Effector CD8-positive, alpha-beta T cell (primary cell): Measurements from ENCODE around the gene RCAN1.
"Not testable (repeated sequence)": the region's sequence is repeated elsewhere in the genome, so short reads cannot be mapped to it uniquely, and the experiment has no call there.

Source experiments
- DNase-seq: peaks from one replicate; lab custom pipeline; 2025; lab: John Stamatoyannopoulos, UW

RCAN1 gene

DNA sequence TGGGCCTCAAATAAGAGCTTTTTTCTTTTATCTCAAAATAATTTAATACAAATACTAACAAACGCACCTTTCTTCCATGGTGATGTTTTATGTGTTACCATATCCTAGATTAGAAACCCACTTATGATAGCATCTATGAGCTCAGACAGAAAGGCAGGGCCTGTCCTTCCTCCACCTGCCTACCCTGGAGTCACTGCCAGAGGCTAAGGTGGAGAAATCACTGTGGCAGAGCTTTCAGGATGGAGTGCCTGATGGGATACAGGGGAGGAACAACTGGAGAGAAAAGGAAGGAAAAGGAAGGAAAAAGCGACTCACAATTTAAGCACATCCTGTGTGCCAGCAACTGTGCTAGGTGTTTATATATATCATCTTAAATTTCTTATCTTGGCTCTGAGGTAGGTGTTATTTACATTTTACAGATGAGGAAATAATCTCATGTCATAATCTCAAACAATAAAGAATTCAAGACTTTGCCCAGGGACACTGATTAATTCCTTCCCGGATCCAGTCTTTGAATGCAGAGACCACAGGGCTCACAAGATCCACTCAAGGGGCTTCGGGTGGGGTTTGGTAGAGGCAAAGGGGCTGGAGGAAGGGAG, 45.4 kb downstream of the RCAN1 start:
- DNase-seq = no peak

DNA sequence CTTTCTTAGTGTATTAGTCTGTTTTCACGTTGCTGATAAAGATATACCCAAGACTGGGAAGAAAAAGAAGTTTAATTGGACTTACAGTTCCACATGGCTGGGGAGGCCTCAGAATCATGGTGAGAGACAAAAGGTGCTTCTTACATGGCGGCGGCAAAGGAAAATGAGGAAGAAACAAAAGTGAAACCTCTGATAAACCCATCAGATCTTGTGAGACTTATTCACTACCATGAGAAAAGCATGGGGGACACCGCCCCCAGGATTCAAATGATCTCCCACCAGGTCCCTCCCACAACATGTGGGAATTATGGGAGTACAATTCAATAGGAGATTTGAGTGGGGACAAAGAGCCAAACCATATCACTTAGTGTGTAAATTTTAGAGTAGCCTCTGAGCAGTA, 46.1 kb downstream of the RCAN1 start:
- DNase-seq = not testable (repeated sequence)

DNA sequence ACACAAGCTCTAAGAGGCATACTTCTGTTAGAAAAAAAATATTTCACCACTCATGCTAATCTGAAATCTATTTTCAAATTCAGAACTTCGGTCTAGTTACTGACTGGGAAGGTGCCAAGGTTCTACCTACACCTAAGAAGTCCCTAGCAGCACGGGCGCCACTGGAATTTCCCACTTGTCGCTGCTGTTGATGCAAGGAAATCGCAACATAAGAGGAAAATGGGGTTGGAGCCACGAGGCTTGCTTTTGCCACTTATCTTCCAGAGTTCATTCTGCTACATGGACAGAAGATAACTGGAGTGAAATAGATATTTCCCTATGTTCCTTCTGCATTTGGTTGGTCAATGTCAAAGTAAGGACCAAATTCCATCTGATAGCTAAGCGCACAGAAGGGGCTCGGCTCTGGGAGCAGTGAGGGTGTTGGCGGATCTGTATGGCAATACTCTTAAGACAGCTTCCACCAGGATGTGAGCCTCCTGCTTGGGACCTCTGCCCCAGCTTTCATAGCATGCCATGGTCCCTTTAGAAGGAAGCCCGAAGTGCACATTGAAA, 47.2 kb downstream of the RCAN1 start:
- no peak for DNase-seq

DNA sequence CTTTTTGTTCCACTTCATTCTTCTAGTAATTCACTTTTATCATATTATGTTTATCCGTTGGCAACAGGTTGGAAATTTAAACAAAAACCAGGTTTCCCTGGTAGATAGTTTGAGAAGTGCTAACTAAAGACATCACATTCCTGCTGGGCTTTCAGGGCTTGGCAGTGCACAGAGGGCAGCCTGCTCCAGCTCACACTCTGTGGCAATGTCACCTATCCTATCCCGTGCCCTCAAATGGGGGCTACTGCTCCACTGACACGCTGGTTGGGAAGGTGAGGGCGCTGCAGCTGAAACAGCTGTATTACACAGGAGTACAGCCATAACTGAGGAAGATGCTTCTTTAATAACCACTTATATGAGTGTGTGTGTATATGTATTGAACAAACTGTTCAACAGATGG, 49.7 kb downstream of the RCAN1 start:
- no peak for DNase-seq

DNA sequence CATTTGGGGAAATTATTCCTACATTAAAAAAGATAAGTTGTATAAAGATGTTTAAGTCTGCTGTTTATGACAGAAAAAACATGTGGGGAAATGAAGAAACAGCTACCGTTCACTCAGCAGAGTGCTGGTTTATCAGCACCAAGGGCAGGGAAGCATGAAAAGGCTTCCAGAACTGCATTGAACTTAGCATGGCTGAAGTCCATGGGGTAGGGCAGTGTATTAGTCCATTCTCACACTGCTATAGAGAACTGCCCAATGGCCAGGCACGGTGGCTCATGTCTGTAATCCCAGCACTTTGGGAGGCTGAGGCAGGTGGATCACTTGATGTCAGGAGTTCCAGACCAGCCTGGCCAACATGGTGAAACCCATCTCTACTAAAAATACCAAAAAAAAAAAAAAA, 51.5 kb downstream of the RCAN1 start:
- not testable (repeated sequence) for DNase-seq

DNA sequence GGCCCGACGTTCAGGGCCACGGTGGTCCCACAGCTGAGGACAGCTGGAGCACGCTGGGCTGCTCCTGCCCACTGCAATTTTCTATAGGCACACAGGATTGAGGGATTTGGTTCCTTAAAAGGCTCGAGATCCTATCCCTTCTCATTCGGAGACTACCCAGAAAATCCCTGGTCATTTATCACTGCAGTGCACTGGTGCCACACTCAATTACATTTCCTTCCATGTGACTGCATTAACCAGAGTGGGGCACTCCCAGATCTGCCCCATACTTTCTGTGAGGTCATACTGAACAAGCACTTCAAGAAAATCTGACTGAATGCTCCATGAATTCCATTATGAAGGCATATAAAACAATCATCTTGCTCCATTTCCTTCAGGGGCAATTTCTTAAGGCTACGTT, 53.1 kb downstream of the RCAN1 start:
- no peak for DNase-seq

DNA sequence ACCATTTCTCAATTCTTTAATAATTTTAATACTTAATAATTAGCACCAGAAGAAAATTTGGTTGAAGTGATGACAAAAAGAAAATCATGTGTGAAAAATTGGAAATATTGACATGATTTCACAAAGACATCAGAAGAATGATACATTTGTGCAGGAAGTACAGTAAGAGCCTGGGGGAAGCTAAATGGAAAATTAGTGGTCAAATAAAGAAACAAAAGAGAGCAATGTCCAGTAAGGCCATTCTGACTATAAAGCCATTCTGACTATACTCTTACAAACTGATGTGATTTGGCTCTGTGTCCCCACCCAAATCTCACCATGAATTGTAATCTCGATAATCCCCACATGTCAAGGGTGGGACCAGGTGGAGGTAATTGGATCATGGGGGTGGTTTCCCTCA, 54.3 kb downstream of the RCAN1 start:
- DNase-seq = no peak

DNA sequence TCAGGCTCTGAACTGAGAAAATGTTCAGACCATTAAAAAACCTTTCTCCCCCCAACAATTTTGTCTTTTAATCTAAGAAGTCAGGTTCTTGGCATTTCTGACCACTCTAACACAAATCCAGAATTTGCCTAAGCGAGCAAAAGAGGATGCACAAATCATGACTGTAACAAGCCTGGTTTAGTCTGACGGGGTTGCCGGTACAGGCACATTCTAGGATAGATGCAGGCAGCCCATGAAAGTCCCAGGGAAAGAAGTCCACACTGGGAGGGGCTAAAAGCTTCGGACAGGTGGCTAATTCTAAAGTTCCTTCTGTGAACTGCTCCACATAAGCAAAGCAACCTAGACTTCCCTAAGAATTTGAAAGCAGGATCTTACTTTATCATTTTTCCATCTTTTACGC, 54.9 kb downstream of the RCAN1 start:
- DNase-seq = no peak

DNA sequence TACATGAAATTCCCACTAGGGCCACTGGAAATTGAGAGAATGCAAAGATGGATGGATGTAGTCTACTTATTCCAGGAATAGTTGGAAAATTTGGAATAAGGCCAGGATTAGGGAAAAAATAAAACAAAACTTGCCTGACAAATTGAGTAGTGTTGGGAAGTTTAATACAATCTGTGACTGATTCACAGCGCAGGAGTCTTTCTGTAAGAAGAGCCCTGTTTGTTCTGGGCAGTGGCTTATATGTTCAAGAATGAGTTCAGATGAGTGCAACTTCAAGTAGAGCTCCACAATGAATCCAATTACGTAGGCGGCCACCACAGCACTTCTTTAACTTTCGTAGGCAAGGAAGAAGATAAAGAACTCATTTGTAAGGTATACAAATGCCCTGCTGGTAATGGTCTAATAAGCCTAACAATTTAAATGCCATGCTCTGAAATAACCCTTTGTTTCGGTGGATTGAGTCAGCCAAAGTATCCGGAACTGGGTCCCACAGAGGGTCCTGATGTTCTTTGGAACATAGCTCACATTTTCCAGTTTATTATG, 55.8 kb downstream of the RCAN1 start:
- no peak for DNase-seq

DNA sequence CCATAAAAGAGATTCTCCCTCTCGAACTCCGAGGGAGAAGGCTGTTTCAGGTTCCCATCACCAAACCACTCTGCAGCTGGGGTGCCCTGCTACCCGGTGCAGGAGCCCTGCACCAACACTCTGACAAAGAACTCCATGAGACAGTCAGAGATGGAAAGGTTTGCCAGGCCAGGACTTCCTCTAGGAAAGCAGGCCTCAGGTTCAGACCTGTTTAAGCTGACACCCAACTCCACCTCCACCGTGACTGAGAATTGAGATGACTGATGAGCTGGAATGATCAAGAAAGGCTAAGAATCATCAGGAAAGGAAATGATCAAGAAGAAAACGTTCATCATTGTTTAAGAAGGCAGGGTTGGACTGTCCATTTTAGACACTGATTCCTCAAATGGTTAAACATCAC, 56.7 kb downstream of the RCAN1 start:
- DNase-seq = no peak

DNA sequence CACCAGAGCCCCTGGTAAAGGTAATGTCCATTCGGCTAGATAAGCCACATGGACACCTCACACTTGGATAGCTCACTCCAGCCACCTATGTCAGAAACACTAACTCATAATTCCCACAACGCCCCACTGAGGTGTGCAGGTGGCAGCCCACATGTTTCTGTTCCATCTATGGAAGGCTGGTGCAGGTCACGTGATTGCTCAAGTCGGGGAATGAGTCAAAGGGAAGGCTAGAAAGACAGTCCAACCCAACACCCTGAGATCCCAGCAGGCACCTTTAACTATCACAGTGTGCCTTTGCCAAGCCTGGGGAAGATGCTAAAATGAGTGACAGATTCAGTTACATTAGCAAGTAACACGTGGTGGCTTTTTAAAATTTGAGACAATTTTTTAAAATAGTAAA, 57.7 kb downstream of the RCAN1 start:
- no peak for DNase-seq

DNA sequence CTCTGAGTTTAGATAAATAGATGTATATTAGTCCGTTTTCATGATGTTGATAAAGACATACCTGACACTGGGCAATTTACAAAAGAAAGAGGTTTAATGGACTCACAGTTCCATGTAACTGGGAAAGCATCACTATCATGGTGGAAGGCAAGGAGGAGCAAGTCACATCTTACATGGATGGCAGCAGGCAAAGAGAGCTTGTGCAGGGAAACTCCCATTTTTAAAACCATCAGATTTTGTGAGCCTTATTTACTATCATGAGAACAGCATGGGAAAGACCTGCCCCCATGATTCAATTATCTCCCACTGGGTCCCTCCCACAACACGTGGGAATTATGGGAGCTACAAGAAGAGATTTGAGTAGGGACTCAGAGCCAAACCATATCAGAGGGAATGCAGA, 60.2 kb downstream of the RCAN1 start:
- not testable (repeated sequence) for DNase-seq

DNA sequence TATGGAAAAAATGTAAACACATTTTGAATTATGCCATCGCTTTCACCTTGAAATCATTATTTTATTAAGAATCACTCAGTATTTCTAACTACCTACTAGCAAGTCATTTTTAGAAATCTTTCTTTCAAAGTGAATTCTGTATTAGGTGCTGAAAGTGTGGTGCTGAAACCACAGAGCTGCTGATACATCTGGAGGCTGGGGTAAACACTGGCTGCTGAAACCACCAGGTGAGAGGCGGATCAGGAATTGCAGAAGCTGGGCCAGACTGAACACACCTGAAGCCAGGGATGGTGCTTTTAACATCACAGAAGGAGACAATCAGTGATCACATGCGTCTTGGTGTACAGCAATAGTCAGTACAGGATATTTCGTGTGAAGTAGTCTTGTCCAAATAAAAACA, 60.7 kb downstream of the RCAN1 start:
- no peak for DNase-seq

DNA sequence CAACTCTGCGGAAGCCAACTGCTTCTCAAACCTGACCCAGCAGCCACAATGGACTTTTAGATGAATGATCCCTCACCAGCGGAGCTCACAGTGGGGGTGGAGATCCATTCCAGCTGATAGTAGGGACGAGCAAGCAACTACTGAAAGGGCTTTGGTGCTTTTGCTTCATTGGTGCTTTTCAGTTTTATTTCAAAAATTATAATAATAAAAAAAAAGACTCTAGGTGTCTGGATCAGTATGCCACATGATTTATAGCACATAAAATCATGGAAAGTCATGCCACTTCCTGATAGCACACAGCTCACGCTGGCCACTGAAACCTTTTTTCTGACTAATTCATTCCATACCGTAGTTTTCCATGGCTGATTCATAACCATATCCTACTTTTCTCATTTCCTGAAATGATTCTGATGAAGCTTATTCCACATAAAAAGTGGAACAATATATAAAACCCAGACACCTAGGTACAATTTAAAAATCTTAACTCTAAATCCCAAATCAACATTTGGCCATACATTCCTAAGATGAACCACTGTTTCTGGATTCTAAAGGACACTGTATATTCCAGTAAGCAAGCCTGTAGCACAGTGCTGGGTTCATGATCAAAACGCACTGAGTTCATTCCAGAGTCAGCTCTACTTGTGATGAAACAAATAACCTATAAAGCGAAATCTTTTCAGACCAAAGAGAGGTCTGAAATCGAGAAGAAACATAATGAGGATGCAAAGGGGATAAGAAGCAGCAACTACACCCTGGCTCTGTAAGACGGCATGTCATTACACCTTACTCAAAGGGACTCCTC, 61.6 kb downstream of the RCAN1 start:
- no peak for DNase-seq

DNA sequence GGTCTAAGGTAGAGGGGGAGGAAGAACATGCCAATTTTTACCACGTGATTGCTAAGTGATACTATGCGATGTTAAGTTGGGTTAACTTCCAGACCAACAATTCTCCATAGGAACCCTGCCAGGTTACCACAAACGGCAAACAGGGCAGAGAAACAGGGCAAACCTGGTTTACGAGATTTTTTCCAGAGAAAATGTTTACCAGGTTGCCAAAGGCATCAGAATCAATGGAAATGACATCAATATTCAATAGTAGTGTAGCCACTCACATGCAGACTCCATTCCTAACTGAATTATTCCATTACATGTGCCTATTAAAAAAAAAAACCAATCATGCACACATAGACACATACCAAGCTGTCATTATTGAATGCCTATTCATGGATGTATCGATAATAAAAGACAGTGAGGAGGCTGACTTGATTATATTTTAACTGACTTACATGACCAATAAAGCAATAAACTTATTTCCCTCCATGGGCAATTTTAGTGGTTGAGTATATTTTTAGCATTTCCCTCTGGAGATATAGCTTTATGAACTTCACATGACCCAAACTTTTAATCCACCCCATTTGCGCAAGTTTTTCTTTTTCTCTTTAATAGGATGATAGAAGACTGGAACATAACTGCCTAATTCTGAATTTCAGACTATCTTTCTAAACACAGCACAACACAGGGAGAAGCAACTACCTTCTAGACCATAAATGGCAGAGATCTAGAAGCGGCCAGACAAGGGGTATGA, 62.4 kb downstream of the RCAN1 start:
- no peak for DNase-seq

DNA sequence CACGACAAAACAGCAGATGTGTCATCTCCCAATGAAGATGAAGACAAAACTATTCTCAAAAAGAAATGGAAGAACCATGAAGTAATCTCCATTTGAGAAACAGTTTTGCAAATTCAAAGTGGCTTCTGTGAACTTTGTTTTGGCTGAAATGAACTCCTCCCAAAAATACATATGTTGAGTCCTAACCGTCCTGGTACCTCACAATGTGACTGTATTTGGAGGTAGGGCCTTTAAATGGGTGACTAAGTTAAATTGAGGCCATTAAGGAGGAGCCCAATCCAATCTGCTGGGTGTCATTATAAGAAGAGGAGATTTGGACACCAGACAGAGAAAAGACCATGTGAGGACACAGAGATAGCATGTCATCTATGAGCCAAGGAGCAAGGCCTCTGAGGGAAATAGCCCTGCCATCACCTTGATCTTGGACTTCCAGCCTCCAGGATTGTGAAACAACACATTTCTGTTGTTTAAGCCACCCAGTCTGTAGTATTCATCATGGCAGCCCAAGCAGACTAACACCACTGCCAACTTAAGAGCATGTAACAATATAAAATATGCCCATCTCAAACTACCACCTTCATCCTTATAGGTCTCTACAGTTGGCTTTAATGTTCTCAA, 64.6 kb downstream of the RCAN1 start:
- no peak for DNase-seq

DNA sequence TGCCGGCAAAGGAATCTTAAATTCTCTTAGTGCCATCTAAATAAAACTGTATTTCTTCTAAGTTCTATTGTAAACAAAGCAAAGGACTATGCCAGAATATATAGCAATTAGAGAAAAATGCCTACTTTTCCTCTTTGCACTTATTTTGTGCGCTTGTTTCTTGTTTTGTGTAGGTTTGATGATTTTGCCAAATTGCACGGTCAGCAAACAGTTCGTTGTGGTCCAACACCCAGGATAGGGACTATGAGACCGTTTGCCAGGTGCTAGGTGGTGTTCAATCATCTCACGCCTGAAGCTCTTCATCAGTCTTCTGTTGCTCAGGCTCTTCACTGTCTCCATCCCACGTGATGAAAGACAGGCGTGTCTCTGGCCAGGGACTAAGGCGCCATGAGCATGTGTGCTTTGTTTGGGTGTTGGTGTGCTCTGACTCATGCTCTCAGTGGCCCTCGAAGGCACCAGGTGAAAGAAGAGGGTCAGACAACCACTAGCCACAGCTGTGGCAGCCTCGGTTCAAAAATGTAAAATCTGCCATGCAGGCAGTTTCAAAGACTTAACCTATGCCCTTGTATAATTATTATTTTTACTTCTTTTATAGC, 66.0 kb downstream of the RCAN1 start:
- DNase-seq = no peak

DNA sequence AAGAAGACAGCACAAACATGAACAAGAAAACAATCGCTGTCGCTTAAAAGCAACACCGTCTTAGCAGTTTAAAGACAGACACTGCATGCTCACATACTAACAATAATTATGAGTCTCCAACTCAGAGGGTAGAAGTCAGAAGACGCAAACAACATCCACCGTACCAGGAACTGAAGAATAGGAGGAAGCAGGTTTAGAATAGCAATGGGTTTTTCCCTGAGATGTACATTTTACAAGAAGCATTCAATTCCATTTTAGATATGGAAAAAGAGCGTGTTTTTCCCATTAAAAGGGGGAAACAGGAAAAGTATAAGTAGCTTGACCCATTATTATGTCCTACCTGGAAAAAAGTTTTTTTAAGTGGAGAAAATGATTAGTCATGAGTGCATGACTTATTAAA, 68.4 kb downstream of the RCAN1 start:
- no peak for DNase-seq

DNA sequence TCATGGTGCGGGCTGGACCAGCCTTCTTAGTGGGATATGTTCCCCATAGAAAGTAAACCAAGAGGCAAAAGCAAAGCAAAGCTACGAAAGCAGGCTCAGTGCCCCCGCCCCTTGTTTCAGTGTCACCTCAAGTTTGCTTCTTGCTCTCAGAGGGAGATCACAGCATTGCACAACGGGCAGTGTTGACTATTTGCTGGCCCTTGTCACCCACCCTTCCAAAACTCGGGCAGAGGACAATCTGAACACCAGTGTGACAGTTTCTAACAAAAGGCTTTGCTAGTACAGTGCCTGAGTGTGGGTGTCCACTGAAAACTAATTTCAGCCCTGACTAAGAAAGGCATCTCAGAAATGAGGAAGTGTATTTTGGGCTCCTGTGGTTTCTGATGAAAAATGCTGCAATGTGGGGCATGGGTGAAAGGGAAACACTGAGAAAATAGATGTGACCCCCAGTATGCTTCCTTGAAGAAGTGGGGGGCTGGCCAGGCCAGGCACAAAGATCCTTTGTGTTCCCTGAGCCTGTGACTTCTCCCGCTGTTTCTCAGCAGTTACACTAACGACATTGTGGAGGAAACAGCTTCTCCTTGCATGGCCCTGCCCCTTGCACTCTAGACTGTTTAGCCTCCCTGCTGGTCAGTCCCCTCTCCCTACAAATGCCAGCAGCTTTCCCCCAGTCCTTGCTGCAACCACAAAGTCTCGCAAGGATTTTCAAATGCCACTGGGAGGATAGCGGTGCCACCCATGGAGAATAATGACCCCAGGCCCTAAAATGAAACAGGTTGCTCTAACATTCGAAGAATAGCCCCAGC, 69.6 kb downstream of the RCAN1 start:
- DNase-seq = no peak

DNA sequence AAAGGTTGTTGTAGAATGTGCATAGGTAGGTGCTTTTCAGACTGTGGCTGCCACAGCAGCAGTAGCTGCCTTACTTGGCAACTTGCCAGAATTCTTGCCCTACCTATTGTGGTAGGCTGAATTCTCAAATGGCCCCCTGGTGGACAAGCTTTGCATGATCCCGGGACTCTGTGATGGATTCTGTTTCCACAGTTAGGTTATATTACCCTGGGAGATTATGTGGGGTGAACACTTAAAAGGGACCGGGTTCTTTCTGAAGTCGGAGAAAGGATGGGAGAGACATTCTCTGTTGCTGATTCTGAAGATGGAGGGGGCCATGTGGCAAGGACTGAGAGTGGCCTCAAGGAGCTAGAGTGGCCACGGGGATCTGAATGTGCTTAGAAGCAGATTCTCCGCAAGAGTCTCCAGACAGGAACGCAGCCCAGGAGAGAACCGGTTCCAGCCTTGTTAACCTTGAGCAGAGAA, 70.8 kb downstream of the RCAN1 start:
- DNase-seq = no peak

DNA sequence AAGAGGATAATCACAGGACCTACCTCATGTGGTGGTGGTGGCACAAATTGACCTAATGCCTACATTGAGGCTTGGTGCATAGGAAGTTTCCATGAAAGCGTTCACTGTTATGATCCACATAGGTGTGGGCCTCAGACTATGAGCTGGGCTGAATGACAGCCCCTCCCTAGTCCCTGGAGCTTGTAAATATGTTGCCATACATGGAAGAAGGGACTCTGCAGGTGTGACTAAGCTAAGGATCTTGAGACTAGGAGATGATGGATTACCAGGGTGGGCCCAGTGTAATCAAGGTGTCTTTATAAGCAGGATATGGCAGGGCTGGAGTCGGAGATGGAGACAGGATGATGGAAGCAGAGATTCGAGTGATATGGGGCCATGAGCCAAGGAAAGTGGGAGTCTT, 71.9 kb downstream of the RCAN1 start:
- DNase-seq = no peak
